PC-3 (cell line): Measurements from ENCODE around the gene CIC.

Experiments
- EZH2 ChIP-seq: fragments of 300-600 bp; sonication (generic); IDR thresholded peaks from one replicate; pipeline ENCODE4 v1.6.1; 2017; ENCODE audit warnings: antibody characterized with exemption, mild to moderate bottlenecking, low read length; ENCODE audit not compliant: unreplicated experiment
- TF ChIP-seq, protein P1 (sequence below): fragments of 300-600 bp; sonication (generic); conservative IDR thresholded peaks from 2 replicates; pipeline ENCODE4 v1.5.1; 2017; ENCODE audit warnings: antibody characterized with exemption, low read depth, mild to moderate bottlenecking, low read length

DNA sequence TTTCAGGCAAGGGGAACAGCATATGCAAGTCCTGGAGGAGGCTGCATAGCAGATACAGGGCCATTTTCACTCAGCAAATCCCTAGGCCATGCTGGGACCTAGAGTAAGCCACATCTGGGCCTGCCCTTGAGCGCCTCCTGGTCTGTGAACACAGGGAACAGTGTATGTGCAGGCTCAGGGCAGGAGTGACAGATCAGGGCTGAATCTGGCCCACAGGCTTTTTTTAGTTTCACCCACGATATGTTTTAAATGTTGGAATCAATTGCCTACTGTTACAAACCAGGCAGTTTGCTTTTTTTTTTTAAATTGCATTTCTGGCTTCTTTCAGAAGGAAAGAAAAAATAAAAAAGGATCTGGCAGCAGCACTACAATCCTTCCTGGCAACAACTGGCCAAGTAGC is 42.6 kb downstream of the CIC start:
- TF ChIP-seq, protein P1, sequence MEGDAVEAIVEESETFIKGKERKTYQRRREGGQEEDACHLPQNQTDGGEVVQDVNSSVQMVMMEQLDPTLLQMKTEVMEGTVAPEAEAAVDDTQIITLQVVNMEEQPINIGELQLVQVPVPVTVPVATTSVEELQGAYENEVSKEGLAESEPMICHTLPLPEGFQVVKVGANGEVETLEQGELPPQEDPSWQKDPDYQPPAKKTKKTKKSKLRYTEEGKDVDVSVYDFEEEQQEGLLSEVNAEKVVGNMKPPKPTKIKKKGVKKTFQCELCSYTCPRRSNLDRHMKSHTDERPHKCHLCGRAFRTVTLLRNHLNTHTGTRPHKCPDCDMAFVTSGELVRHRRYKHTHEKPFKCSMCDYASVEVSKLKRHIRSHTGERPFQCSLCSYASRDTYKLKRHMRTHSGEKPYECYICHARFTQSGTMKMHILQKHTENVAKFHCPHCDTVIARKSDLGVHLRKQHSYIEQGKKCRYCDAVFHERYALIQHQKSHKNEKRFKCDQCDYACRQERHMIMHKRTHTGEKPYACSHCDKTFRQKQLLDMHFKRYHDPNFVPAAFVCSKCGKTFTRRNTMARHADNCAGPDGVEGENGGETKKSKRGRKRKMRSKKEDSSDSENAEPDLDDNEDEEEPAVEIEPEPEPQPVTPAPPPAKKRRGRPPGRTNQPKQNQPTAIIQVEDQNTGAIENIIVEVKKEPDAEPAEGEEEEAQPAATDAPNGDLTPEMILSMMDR: no peak
- TF ChIP-seq EZH2: no peak
